Activated CD8-positive, alpha-beta T cell treated with anti-CD3 and anti-CD28 coated beads, Interleukin-2, amount 10 ng/mL, durations not matched to agents 7 days and 5 days (primary cell): ENCODE measurements around the gene CCDC47. TPM values are rescaled to one million over a fixed set of nuclear protein-coding genes. Genes with fewer than 3 reads are reported as not detected.

ENCODE experiments used
- ATAC-seq: fragments of 150-1000 bp; cut with Tn5 transposase; one replicate; pipeline ENCODE4 v1.10.0; 2021; ENCODE audit warnings: moderate library complexity
- CTCF ChIA-PET: fragments of 350-600 bp; sonication (Branson Sonifier 250); formaldehyde crosslinking; loops from one replicate; lab custom pipeline; 2021; ENCODE audit warnings: antibody characterized with exemption; lab: Charles Lee
- POLR2A ChIA-PET: fragments of 350-600 bp; sonication (Branson Sonifier 250); formaldehyde crosslinking; loops from one replicate; lab custom pipeline; 2021; ENCODE audit warnings: antibody characterized with exemption; lab: Charles Lee
- DNase-seq: peaks from one replicate; pipeline ENCODE4 v3.0.0-alpha.2; 2020
- H3K27ac Mint-ChIP-seq: one replicate; pipeline ENCODE4 v1.8.0; 2021; ENCODE audit warnings: mild to moderate bottlenecking, mixed read lengths
- H3K27me3 Mint-ChIP-seq: one replicate; pipeline ENCODE4 v1.8.0; 2021; ENCODE audit warnings: low read depth, mixed read lengths
- H3K36me3 Mint-ChIP-seq: one replicate; pipeline ENCODE4 v1.8.0; 2021; ENCODE audit warnings: low read depth, mixed read lengths
- H3K4me1 Mint-ChIP-seq: one replicate; pipeline ENCODE4 v1.8.0; 2021; ENCODE audit warnings: low read depth, mixed read lengths
- H3K4me3 Mint-ChIP-seq: one replicate; pipeline ENCODE4 v1.8.0; 2021; ENCODE audit warnings: mild to moderate bottlenecking, mixed read lengths
- H3K9me3 Mint-ChIP-seq: one replicate; pipeline ENCODE4 v1.8.0; 2022; ENCODE audit warnings: mixed read lengths; ENCODE audit not compliant: insufficient read depth
- total RNA-seq, 2 experiments: library from RNA; stranded (reverse); gene quantifications; one replicate each; pipeline ENCODE4 v1.2.3, GENCODE V29; 2021

Gene CCDC47
- total RNA-seq, 2 experiments from 2014 or later = 59.4 to 61.1 TPM

GRCh38 chr17:63760771-63761539, 12.4 kb downstream of the CCDC47 start:
- Mint-ChIP-seq H3K9me3 (no peaks in the 10 kb centered on the region), H3K4me1 (peaks cover 17% of the 10 kb centered on the region), H3K27me3 (no peaks in the 10 kb centered on the region), H3K36me3 (peaks cover 56% of the 10 kb centered on the region), H3K4me3 (no peak overlapping the region), H3K27ac (peak overlapping the region; percentile 63)
- POLR2A ChIA-PET = interaction anchor here (0.5 to 2.0 kb wide), 4 partner anchors 11 to 160 kb away, joined by 3 to 9 read pairs (median 4); partner anchors contain the start of genes CCDC47, DDX42 and TACO1
- CTCF ChIA-PET = interaction anchor here (1.2 to 2.0 kb wide), 4 partner anchors 9 to 50 kb away, joined by 3 to 15 read pairs (median 4); partner anchors contain the start of genes CCDC47 and DDX42
- ATAC-seq = peak; percentile 47
- peak; percentile 20 for DNase-seq

- ATAC-seq = no peak
- Mint-ChIP-seq H3K27me3 (no peaks in the 10 kb centered on the region), H3K4me1 (peaks cover 15% of the 10 kb centered on the region), H3K27ac (no peak overlapping the region), H3K36me3 (peaks cover 55% of the 10 kb centered on the region), H3K4me3 (no peak overlapping the region), H3K9me3 (no peaks in the 10 kb centered on the region)
- ChIA-PET CTCF (no interaction called here), POLR2A (interaction anchor here (1.0 kb wide), 1 partner anchor 60 kb away, joined by 3 read pairs; no protein-coding TSS in a partner anchor)
- DNase-seq = no peak
Measured at GRCh38 chr17:63758428-63758827, 15.0 kb downstream of the CCDC47 start.

GRCh38 chr17:63754046-63754445, 19.4 kb downstream of the CCDC47 start:
- Mint-ChIP-seq H3K9me3 (no peaks in the 10 kb centered on the region), H3K36me3 (peaks cover 50% of the 10 kb centered on the region), H3K4me1 (peaks cover 9% of the 10 kb centered on the region), H3K27me3 (no peaks in the 10 kb centered on the region), H3K27ac (no peak overlapping the region), H3K4me3 (no peak overlapping the region)
- POLR2A ChIA-PET = no interaction called here
- DNase-seq (no peak), ATAC-seq (no peak)
- CTCF ChIA-PET = no interaction called here

- ChIA-PET CTCF (no interaction called here), POLR2A (interaction anchor here (1.3 kb wide), 1 partner anchor 21 kb away, joined by 8 read pairs; the partner anchor contains the start of genes CCDC47 and DDX42)
- Mint-ChIP-seq H3K4me1 (peaks cover 9% of the 10 kb centered on the region), H3K27me3 (no peaks in the 10 kb centered on the region), H3K36me3 (peaks cover 49% of the 10 kb centered on the region), H3K9me3 (no peaks in the 10 kb centered on the region), H3K4me3 (no peak overlapping the region), H3K27ac (no peak overlapping the region)
- ATAC-seq = no peak
- DNase-seq = no peak
Measured at GRCh38 chr17:63753215-63753614, 20.2 kb downstream of the CCDC47 start.

GRCh38 chr17:63752707-63753106, 20.7 kb downstream of the CCDC47 start:
- H3K27ac Mint-ChIP-seq = no peak overlapping the region
- DNase-seq = no peak
- H3K27me3 Mint-ChIP-seq = no peaks in the 10 kb centered on the region
- H3K9me3 Mint-ChIP-seq = no peaks in the 10 kb centered on the region
- H3K4me3 Mint-ChIP-seq = no peak overlapping the region
- ChIA-PET CTCF (interaction anchor here (0.8 to 1.1 kb wide), 4 partner anchors 9 to 22 kb away, joined by 3 to 4 read pairs (median 3); partner anchors contain the start of genes CCDC47 and DDX42), POLR2A (interaction anchor here (1.3 to 2.7 kb wide), 2 partner anchors 10 to 21 kb away, joined by 8 to 14 read pairs; partner anchors contain the start of genes CCDC47 and DDX42)
- peaks cover 9% of the 10 kb centered on the region for H3K4me1 Mint-ChIP-seq
- H3K36me3 Mint-ChIP-seq = peaks cover 46% of the 10 kb centered on the region
- ATAC-seq = no peak

- peaks cover 11% of the 10 kb centered on the region for H3K4me1 Mint-ChIP-seq
- ChIA-PET CTCF (interaction anchor here (0.8 to 1.1 kb wide), 4 partner anchors 10 to 23 kb away, joined by 3 to 4 read pairs (median 3); partner anchors contain the start of genes CCDC47 and DDX42), POLR2A (interaction anchor here (1.0 to 2.7 kb wide), 3 partner anchors 9 to 53 kb away, joined by 3 to 14 read pairs (median 8); partner anchors contain the start of genes CCDC47 and DDX42)
- H3K27me3 Mint-ChIP-seq = no peaks in the 10 kb centered on the region
- no peaks in the 10 kb centered on the region for H3K9me3 Mint-ChIP-seq
- ATAC-seq (peak; percentile 79), DNase-seq (peak; percentile 50)
- H3K27ac Mint-ChIP-seq = peak overlapping the region; percentile 92
- peaks cover 49% of the 10 kb centered on the region for H3K36me3 Mint-ChIP-seq
- H3K4me3 Mint-ChIP-seq = peak overlapping the region; percentile 64
Measured at GRCh38 chr17:63751806-63752205, 21.6 kb downstream of the CCDC47 start.

- ChIA-PET CTCF (interaction anchor here (0.9 to 1.6 kb wide), 13 partner anchors 10 to 390 kb away, joined by 3 to 13 read pairs (median 4); partner anchors contain the start of genes CCDC47 and DDX42), POLR2A (interaction anchor here (0.7 to 3.2 kb wide), 21 partner anchors 9 to 100 kb away, joined by 3 to 63 read pairs (median 5); partner anchors contain the start of genes CCDC47, DDX42 and LIMD2)
- peak within 1 kb of the TSS; percentile 94 for H3K4me3 Mint-ChIP-seq
- H3K9me3 Mint-ChIP-seq = no peaks in the 10 kb centered on the region
- H3K36me3 Mint-ChIP-seq = peaks cover 20% of the 10 kb centered on the region
- ATAC-seq (peak; percentile 96), DNase-seq (peak; percentile 99)
- no peaks in the 10 kb centered on the region for H3K27me3 Mint-ChIP-seq
- H3K4me1 Mint-ChIP-seq = peaks cover 41% of the 10 kb centered on the region
- peak within 1 kb of the TSS; percentile 92 for H3K27ac Mint-ChIP-seq
Measured at GRCh38 chr17:63741408-63742173, 31.8 kb downstream of the CCDC47 start, which contains the start of gene STRADA. STRADA (minus strand) TSS chr17:63741799; CDS start chr17:63728369, 13,430 bp downstream.

- H3K36me3 Mint-ChIP-seq = peaks cover 18% of the 10 kb centered on the region
- DNase-seq = no peak
- ATAC-seq = no peak
- peak overlapping the region; percentile 92 for H3K27ac Mint-ChIP-seq
- H3K9me3 Mint-ChIP-seq = no peaks in the 10 kb centered on the region
- CTCF ChIA-PET = interaction anchor here (0.9 to 1.6 kb wide), 6 partner anchors 9 to 391 kb away, joined by 3 to 5 read pairs (median 4); no protein-coding TSS in a partner anchor
- POLR2A ChIA-PET = interaction anchor here (0.7 to 3.2 kb wide), 8 partner anchors 9 to 53 kb away, joined by 3 to 63 read pairs (median 7); partner anchors contain the start of genes CCDC47 and DDX42
- no peaks in the 10 kb centered on the region for H3K27me3 Mint-ChIP-seq
- H3K4me1 Mint-ChIP-seq = peaks cover 41% of the 10 kb centered on the region
- H3K4me3 Mint-ChIP-seq = peak overlapping the region; percentile 94
Measured at GRCh38 chr17:63741143-63741407, 32.3 kb downstream of the CCDC47 start.

- Mint-ChIP-seq H3K27ac (peak overlapping the region; percentile 92), H3K27me3 (no peaks in the 10 kb centered on the region), H3K36me3 (peaks cover 13% of the 10 kb centered on the region), H3K4me1 (peaks cover 38% of the 10 kb centered on the region), H3K9me3 (no peaks in the 10 kb centered on the region), H3K4me3 (peak overlapping the region; percentile 94)
- POLR2A ChIA-PET = interaction anchor here (0.7 to 3.2 kb wide), 10 partner anchors 8 to 86 kb away, joined by 3 to 63 read pairs (median 4); partner anchors contain the start of genes CCDC47, DDX42 and PSMC5
- no peak for DNase-seq
- ATAC-seq = no peak
- CTCF ChIA-PET = interaction anchor here (0.9 to 1.6 kb wide), 6 partner anchors 9 to 391 kb away, joined by 3 to 5 read pairs (median 4); no protein-coding TSS in a partner anchor
Measured at GRCh38 chr17:63740464-63741142, 32.8 kb downstream of the CCDC47 start.

- no peak overlapping the region for H3K4me3 Mint-ChIP-seq
- H3K9me3 Mint-ChIP-seq = no peaks in the 10 kb centered on the region
- no peaks in the 10 kb centered on the region for H3K27me3 Mint-ChIP-seq
- peaks cover 15% of the 10 kb centered on the region for H3K4me1 Mint-ChIP-seq
- POLR2A ChIA-PET = interaction anchor here (1.2 kb wide), 1 partner anchor 37 kb away, joined by 3 read pairs; the partner anchor contains the start of gene CCDC47
- peaks cover 13% of the 10 kb centered on the region for H3K36me3 Mint-ChIP-seq
- no peak overlapping the region for H3K27ac Mint-ChIP-seq
- no peak for ATAC-seq
- no peak for DNase-seq
- CTCF ChIA-PET = interaction anchor here (0.7 to 1.5 kb wide), 3 partner anchors 26 to 124 kb away, joined by 3 to 4 read pairs (median 3); no protein-coding TSS in a partner anchor
Measured at GRCh38 chr17:63735691-63736090, 37.7 kb downstream of the CCDC47 start.
